ENCODE data around the gene ZXDC.

- TF ChIP-seq POLR2A (IDR thresholded peaks at IDR 0.05; ENCODE audit: low read depth, low read length) (no peak), POLR2AphosphoS5 (IDR thresholded peaks at IDR 0.05; ENCODE audit: low read depth, low read length) (no peak), TAF1 (IDR thresholded peaks at IDR 0.05; ENCODE audit: low read depth, low read length) (no peak), SPI1 (IDR thresholded peaks at IDR 0.05; ENCODE audit: low read depth, low read length) (no peak), PAX5 (IDR thresholded peaks at IDR 0.05; ENCODE audit: insufficient read depth, low read length, severe bottlenecking) (no peak)
These were observed 43.2 kb downstream of the ZXDC start for GRCh38 chr3:126432361-126433104.

Measured in GM12891 (cell line).